ENCODE data around the gene RAB11FIP4.
A peak's percentile ranks its signal among the peaks of the same experiment; 100 is the strongest.

The RAB11FIP4 gene

DNA sequence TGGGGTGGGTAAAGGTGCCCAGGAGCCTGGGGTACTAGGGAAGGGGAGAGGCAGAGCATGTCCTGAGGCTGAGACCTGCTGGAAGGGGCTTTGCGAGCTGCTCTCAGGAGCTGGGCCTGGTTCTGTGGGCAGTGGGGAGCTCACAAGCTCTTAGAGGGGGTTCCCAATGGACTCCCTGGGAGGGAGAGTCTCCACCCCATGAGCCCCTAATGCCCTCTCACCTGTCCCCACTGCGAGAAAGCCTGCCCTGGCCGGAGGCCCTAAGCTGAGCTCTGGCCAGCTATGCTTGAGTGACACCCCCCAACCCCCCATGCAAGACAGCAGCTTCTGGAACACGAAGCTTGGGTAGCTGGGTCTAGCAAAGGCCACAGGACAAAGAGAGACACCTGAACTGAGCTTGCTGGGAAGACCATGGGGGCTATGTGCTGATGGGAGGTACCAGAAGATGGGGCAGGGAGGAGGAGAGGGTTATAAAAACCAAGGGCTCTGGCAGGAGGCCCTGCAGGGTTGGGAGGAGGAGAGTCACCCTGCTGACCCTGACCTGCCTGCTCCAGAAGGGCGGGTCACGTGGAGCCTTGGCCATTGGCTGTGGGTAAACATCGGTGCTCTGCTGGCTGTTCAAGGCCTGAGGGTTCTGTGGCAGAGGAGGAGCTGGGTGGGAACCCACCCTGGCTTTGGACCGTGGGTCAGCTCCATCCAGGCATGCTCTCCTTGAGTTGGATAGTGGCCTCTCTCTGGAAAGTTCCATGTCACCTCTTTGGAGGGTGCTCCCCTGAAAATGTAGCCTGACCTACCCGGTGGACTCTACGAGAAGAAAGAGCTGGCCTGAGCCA is 106.7 kb downstream of the RAB11FIP4 start:
- no peak for DNase-seq (ENCODE audit: low read depth in 2 of 2)

DNA sequence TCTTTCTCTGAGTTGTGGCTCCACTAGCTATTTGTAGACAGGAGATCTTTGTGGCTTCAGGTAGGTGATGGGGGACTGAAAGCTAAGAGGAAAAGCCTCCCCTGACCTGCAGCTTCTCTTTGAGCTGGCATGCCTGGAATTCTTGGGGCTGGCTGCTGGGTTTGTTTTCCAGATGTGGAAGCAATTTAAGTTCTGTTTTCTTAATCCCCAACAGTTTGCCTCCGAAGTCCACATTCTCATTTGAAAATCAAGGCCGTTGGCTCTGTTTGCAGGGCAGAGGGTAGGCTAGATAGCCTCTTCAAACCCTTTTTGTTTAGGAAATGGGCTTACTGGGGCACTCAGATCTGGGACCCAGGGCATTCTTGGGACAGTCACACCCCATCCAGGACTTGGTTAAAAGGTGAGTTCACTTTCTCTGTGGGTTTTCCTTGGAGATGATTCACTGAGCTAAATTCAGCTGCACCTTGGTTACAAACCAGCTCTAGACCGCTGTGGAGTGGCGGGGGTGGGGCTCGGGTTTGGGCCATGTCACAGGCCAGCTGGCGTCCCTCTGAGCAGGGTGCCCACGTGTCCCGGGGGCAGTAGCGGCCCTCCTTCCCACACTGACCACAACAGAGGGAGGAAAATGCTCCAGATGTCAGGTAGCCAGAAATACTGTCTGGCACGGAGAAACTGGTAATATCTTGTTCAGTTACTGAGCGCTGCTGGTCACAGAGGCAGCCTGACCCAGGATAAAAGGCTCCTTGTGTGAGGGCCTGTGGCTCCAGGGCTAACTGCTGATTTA is 108.5 kb downstream of the RAB11FIP4 start:
- no peak for DNase-seq (ENCODE audit: low read depth in 2 of 2)

DNA sequence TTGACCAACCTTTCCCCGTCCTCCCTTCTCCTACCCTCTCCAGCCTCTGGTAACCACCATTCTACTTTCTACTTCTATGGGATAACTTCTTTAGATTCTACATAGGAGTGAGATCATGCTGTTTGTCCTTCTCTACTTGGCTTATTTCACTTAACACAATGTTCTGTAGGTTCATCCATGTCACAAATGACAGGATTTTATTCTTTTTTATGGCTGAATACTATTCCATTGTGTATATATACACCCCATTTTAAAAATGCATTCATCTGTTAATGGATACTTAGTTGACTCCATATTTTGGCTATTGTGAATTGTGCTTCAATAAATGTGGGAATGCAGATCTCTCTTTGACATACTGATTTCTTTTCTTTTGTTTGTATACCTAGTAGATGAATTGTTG is 115.0 kb downstream of the RAB11FIP4 start:
- DNase-seq (ENCODE audit: low read depth in 2 of 2) = no peak

DNA sequence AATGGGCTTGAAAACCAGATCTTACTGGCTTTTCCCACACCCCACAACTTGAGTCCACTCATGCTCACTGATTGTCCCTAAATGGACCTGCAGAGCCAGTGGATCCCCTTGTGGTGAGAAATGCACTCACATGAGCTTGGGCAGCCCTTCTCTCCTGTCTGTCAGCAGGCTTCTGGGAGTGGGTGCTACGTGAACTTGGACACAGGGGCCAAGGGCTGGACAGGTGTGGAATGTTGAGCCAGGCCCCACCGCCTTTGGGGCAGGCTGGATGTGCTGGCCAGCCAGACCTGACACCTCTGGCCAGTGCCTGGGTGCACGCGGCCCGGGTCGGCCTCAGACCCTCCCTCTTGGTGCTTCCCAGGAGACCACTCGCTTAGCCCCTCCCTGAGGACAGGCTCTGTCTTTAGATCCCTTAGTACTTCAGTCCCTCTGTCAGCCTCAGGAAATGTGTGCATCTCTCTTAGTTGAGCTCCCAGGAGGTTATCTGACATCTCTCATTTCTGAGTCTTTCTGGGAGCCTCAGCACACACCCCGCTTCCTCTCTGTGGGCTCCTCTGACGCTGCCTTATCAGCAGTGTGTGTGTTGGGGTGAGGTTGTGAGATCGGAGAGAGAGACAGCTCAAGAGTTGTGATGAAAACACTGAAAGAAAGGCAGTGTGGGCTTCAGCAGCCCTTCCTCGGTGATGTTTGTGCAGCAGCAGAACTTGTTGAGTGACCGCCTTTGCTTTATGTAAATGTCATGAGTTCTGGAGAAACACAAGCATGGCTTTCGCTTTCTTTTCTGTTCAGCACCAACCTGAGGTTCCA is 117.0 kb downstream of the RAB11FIP4 start:
- peak; percentile 35 to 40 for DNase-seq (ENCODE audit: low read depth in 2 of 2)

DNA sequence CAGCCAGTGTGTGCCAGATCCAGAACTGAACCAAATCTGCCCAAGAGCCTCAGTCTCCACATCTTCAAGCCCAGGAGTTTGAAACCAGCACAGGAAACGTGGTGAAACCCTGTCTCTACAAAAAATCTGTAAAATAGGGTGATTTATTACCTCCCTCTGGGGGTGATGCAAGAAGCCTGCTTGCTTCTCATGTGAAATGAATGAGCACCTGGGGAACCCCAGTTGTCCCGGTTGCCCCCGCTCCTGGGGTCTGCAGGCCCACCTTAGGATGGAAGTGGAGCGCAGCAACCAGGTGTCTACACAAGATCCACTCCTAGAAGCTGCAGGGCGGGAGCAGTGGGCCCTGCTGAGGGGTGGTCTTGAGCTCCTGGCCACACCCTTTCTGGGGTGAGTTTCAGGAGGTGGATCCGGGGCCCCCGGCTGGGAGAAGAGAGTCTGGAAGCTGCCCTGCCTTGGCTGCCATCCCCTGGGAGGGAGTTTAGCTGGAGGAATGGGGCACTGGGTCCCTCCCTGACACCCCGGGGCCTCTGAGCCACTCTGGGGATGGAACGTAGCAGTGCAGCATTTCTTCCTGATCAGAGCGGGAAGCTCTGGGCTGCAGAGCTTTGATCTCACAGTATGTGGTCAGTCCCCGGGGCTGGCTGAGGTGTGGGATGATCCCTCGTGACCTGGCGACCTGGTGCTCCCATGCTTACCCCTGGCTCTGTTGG is 117.8 kb downstream of the RAB11FIP4 start:
- no peak for DNase-seq (ENCODE audit: low read depth in 2 of 2)

DNA sequence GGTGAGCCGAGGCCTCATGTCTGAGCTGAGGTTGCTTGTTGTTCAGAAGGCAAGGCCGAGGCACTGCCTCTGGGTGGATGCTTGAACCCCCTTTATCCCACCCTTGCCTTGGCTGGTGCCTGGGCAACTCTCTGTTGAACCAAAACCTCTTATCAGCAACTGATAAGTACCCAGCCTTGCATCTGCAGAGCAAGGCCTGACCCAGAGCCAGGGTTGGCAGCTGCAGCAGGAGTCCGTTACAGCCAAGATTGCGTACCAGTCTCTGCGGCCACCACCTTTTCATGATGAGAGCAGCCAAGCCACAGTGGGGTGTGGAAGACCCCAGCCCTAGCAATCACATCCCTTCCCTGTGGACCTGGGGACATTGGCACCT is 118.3 kb downstream of the RAB11FIP4 start:
- no peak for DNase-seq (ENCODE audit: low read depth in 2 of 2)

DNA sequence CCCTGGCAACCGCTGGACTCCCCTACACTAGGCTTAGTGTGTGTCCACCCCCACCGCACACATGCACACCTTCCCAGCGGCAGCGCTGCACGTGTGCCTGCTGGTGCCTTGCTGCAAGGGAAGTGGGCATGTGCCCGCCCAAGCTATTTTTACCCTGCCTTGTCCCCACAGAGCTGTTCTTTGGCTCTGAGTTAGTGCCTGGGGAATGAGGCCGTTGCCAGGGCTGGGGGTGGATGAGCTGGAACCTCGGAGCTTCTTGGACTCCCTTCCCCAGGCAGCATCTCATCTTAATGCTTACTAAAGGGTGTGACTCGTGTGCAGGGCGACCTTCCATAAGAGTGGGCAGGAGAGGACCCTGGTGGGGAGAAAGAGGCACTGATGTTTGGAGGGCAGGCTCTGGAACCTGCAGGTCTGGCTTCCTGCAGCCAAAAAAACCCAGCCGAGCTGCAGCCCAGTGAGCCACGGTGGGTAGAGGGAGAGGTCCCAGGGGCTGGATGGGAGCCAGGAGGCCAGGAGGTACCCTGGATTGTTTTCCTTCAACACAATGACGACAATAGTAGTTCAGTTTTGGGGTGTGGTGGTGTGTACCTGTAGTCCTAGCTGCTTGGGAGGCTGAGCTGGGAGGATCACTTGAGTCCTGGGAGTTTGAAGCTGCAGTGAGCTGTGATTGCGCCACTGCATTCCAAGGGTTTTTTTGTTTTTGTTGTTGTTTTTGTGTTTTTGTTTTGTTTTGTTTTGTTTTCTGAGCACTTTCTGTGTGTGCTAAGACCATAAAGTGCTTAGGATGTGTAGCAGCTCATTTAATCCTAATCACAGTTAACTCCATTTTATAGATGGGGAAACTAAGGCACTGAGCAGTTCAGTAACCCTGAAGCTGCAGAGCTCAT is 119.1 kb downstream of the RAB11FIP4 start:
- no peak for DNase-seq (ENCODE audit: low read depth in 2 of 2)

DNA sequence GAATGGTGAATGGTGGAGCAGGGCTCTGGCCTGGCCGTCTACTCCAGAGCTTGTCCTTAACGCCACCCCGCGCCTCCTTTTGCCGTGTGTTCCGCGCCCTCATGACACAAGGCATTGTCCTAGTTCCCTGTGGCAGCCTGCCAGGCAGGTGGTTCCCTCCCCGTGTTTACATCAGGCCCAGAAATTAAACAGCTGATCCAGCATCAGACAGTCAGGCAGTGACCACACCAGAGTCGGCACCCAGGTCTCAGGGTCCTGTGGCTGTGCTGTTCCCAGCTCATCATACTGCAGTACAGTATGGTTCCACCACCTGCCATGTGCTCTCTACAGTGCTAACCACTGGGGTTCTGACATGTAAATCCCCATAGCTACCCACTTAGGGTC is 119.7 kb downstream of the RAB11FIP4 start:
- no peak for DNase-seq (ENCODE audit: low read depth in 2 of 2)

DNA sequence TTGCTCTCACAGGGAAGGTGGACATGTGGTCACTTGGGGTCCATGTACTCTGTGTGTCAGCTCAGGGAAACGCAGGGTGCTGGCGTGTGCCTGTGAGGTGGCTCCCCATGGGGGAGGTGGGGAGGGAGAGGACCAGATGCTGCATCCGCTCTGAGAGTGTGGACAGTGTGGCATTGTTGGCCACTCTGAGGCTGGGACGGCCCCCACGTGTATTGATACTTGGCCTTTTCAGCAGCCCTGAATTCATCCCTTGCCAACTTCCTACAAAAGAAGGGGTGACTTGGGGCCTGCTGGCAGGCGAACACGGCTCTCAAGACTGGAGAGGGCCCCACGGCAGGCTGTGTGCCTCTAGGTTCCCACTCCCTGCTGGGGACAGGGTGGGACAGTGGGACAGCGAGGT is 120.1 kb downstream of the RAB11FIP4 start:
- DNase-seq (ENCODE audit: low read depth in 2 of 2) = no peak

DNA sequence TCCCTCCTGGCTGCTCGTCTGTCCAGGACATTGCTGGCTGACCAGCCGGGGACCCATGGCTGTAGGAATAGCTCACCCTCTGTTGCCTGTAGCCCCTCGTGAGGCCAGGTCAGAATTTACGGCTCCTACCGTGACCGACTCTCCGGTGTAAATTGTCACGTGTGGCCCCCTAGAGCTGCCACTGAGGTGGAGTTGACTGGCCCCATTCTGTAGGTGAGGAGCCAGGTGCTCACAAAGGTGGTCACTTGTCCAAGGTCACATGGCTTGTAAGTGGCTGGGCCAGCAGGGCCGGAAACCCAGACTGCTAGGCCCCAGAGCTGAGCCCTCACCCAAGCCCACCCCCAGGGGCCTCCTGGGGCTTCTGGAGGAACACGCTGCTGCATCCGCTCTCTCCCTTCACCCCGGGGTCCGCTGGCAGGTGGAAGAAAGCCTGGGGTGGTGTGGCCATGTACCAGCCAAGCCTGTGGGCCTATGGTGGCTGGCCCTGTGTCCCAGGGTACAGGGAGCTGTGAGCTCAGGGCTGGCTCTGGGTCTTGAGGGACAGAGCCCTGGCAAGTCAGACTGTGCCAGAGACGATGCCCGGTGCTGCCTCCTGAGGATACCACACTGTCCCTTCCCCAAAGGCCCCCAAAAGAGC is 120.7 kb downstream of the RAB11FIP4 start:
- no peak for DNase-seq (ENCODE audit: low read depth in 2 of 2)

DNA sequence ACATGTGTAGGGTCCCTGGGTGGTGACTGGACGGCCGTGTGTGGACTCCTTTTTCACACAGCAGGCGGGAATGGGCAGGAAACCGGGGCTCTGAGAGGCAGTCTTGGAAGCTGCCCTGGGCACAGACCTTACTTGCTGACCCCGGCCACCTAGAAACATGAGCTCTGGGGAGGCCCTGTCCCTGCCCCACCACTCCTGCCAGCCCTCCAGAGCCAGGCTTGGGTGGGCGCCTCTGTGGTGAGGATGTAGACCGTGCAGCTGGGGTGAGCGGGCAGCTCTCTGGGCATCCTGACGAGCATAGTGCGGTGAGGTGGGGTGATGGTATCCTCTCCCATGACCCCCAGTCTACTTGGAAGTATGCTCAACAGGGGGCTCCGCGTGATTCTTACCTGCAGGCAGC is 121.3 kb downstream of the RAB11FIP4 start:
- no peak for DNase-seq (ENCODE audit: low read depth in 2 of 2)

DNA sequence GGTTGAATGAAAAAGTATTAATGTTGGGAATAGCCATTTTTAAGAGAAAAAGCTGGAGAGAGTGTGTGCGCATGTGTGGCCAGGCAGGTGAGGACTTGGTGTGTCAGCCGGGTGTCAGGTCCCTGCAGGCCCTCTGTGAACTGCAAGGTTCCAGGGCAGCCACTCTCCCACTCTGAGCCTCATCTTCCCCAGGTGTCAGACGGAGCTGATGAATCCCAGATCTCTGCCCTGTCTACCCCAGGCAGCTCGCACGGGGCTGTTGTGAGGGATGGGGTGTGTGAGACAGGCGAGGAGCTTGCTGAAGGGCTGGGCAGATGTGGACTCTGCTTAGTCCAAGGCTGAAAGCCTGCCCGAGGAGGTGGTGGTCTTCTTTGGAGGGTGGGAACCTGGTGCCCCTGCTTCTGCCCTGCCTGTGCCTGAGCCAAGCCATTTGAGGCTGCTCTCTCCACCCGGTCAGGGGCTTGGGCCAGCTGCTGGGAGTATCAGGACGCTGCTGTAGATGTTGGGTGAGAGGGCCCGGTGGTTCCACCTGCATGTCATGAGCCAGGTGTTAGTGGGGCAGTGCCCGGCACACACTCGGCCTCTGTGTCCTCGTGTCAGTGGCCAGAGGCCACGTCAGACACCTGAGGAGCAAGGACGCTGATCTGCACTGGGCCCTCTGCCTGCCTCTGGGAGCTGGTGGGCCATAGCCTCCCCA is 122.4 kb downstream of the RAB11FIP4 start:
- DNase-seq (ENCODE audit: low read depth in 2 of 2) = no peak

DNA sequence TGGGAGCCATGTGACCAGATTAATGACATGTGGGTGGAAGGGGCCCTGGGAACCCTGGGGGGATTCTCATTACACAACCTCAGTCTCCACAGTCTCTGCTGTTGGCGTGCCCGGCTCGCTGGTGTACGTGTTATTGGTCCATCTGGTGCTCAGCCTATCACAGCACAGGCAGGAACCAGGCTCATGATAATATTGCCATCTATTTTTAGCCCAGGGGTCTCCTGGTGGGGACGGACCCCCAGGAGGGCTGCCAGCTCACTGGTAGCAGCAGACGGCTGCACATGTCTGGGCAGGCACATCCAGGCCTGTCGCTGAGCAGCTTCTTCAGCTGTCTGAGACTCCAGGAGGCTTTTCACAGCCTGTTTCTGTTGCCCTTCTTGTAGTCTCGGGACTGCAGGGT is 123.8 kb downstream of the RAB11FIP4 start:
- no peak for DNase-seq (ENCODE audit: low read depth in 2 of 2)

DNA sequence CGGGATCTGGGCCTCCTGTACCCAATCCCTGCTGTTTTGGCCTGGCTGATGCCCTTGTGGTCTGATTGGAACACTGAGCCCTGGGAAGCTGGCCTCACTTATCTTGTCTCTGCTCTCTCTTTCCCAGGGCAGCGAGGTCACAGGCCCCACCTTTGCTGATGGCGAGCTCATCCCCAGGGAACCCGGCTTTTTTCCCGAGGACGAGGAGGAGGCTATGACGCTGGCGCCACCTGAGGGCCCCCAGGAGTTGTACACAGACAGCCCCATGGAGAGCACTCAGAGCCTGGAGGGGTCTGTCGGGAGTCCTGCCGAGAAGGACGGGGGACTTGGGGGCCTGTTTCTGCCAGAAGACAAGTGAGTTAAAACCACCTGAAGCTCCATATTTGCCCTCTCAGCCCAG is 126.0 kb downstream of the RAB11FIP4 start:
- no peak for DNase-seq (ENCODE audit: low read depth in 2 of 2)

DNA sequence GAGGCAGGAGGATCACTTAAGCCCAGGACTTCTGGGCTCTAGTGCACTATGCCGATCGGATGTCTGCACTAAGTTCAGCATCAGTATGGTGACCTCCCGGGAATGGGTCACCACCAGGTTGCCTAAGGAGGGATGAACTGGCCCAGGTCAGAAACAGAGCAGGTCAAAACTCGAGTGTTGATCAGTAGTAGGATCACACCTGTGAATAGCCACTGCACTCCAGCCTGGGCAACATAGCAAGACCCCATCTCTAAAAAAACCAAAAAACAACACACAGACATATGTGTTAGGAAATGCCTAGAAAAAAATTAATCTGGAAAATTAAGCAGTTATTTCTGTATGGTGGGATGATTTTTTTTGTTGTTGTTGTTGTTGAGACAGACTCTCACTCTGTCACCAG is 127.0 kb downstream of the RAB11FIP4 start:
- no peak for DNase-seq (ENCODE audit: low read depth in 2 of 2)

DNA sequence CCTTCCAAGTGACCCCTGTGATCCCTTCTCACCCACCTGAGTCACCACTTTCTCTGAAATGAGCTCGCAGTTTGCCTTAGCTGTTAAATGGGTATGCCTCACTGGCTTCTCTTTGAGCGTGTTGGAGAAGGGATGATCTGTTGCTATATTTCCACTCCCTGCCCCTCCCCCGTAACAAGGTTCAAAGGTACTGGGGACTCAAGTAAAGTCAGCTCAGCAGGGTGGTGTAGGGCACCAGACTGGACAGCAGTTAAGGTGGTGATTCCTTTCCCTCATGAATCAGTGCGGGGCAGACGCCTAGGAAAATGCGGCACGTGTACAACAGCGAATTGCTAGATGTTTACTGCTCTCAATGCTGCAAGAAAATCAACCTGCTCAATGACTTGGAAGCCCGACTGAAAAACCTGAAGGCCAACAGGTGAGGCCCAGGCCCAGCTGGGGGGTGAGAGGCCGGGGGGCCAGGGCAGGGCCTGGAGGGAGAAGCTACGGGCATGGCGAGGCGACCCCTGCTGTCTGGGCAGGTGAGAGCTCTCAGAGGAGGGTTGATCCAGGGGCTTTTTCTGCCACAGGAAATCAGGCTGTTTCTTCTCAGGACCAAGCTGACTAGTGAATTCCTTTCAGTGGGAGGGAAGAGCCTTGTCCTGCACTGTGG is 130.3 kb downstream of the RAB11FIP4 start:
- no peak for DNase-seq (ENCODE audit: low read depth in 2 of 2)

DNA sequence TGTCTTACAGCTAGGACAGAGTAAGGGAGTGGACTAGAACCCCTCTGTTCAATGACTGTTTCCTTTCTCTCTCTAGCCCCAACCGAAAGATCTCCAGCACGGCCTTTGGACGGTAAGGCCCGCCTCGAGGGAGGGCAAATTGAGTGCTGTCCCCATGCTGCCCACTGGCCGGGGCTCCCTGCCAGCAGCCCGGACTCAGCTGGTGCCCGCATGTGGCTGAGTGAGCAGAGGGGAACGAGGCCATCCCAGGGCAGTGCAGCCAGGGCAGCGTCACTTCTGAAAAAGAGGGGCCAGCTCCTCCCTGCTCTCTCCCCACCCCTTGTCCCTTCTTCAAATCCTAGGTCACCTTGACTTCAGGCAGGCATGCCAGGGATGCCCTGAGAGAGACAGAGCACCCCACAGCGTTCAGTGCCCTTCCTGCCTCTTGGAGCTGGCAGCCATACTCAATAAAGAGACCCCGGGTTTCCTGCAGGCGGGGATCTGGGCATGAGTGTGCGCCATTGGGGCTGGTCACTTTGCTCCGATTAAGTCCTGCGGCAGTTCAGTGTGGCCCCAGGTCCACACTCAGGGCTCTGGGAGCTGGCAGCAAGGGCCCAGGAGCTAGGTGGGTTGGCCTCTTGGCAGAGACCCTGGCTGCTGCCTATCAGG is 130.9 kb downstream of the RAB11FIP4 start:
- no peak for DNase-seq (ENCODE audit: low read depth in 2 of 2)

DNA sequence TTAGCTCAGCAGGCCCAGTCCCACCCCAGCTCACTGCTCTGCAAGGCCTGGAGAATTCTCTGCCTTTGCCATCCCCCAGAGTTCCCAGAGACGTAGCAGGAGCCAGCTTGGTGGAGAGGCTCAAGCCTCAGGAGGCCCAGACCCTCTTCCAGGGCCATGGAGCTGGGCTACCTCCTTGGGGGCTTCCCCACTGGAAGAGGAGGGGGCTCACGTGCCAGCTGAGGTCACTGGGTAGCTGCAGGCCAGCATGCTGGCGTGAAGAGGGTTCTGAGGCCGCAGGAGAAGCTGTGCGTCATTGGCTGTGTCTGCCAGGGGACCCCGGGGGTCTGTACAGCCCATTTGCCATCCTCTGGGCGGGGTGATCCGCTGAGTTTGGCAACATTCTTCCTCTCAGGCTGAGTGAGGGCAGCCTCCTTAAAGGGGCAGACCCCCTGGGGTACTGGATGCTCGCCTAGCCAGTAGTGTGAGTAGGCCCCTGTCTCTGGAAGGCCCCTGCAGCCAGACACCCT is 131.6 kb downstream of the RAB11FIP4 start:
- no peak for DNase-seq (ENCODE audit: low read depth in 2 of 2)
